Activated T-cell treated with anti-CD3 and anti-CD28 coated beads, Interleukin-2, amount 50 U/mL, for 4 hours (primary cell): ENCODE measurements around the gene IMMT. TPM values are rescaled to one million over a fixed set of nuclear protein-coding genes. Genes with fewer than 3 reads are reported as not detected.

Experiments
- ATAC-seq, 2 donors: fragments of 200-7000 bp; cut with Tn5 transposase; one replicate each; pipeline ENCODE4 v1.10.0; 2021
- DNase-seq: peaks from one replicate; pipeline ENCODE4 v3.0.0-alpha.2; 2020
- H3K27me3 Mint-ChIP-seq: one replicate; pipeline ENCODE4 v1.8.0; 2021; ENCODE audit warnings: low read depth, mixed read lengths
- H3K36me3 Mint-ChIP-seq: one replicate; pipeline ENCODE4 v1.8.0; 2022; ENCODE audit warnings: mixed read lengths; ENCODE audit not compliant: insufficient read depth
- H3K4me1 Mint-ChIP-seq: one replicate; pipeline ENCODE4 v1.8.0; 2021; ENCODE audit warnings: low read depth, mixed read lengths
- H3K4me3 Mint-ChIP-seq: one replicate; pipeline ENCODE4 v1.8.0; 2021; ENCODE audit warnings: mild to moderate bottlenecking, moderate library complexity, mixed read lengths
- H3K9me3 Mint-ChIP-seq: one replicate; pipeline ENCODE4 v1.8.0; 2021; ENCODE audit warnings: mixed read lengths
- total RNA-seq, 3 donors: library from RNA; stranded (reverse); gene quantifications; one replicate each; pipeline ENCODE4 v1.2.1, GENCODE V29; 2021

The IMMT gene
- total RNA-seq, 3 donors from 2014 or later: 135 to 166 (median 143) TPM

GRCh38 chr2:86123328-86123925 lies 71.8 kb downstream of the IMMT start:
- Mint-ChIP-seq H3K36me3 (peaks cover 55% of the 10 kb centered on the region), H3K4me1 (no peaks in the 10 kb centered on the region), H3K9me3 (no peaks in the 10 kb centered on the region), H3K27me3 (no peaks in the 10 kb centered on the region), H3K4me3 (no peak overlapping the region)
- no peak for ATAC-seq
- no peak for DNase-seq

DNA sequence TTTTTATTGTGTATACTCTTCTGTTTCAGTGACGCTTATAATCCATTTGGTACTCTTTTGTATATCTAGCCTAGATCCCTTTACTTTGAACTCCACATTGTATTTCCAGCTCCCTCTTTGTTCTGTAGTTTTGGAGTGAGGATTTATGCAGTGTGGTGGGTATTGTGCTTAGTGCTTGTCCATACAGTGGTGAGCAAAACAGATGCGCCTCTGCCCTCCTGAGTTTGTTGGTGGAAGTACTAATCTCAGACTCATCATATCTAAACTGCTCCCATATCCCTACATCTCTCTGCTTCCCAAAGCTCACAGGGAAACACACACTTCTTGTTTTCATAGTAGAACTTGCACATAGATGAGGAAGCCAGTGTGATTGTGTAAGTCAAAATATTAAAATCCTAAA lies 77.1 kb downstream of the IMMT start:
- ATAC-seq (no peak), DNase-seq (no peak)
- Mint-ChIP-seq H3K4me1 (peaks cover 3% of the 10 kb centered on the region), H3K36me3 (peaks cover 58% of the 10 kb centered on the region), H3K4me3 (no peak overlapping the region), H3K27me3 (no peaks in the 10 kb centered on the region), H3K9me3 (no peaks in the 10 kb centered on the region)

DNA sequence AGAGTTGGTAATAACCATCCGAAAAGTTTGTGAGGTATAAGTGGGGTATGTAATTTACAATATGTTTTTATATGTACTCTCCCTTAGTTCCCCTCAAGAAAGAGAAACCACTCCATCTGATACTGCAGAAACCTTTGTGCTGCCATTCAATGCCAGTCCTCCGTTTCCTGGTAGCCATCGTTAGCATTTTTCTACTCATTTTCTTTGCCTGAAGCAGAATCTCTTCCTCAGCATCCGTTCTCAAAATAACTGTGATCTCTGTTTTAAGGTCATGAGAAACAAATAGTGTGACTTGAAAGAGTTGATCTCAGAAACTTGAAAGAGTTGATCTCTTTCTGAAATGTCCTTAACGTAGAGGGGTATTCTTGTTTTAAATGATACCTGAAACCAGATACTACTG lies 88.2 kb downstream of the IMMT start:
- ATAC-seq: no peak
- Mint-ChIP-seq H3K9me3 (no peaks in the 10 kb centered on the region), H3K4me1 (peaks cover 55% of the 10 kb centered on the region), H3K36me3 (peaks cover 49% of the 10 kb centered on the region), H3K4me3 (peak overlapping the region; percentile 96), H3K27me3 (no peaks in the 10 kb centered on the region)
- no peak for DNase-seq

DNA sequence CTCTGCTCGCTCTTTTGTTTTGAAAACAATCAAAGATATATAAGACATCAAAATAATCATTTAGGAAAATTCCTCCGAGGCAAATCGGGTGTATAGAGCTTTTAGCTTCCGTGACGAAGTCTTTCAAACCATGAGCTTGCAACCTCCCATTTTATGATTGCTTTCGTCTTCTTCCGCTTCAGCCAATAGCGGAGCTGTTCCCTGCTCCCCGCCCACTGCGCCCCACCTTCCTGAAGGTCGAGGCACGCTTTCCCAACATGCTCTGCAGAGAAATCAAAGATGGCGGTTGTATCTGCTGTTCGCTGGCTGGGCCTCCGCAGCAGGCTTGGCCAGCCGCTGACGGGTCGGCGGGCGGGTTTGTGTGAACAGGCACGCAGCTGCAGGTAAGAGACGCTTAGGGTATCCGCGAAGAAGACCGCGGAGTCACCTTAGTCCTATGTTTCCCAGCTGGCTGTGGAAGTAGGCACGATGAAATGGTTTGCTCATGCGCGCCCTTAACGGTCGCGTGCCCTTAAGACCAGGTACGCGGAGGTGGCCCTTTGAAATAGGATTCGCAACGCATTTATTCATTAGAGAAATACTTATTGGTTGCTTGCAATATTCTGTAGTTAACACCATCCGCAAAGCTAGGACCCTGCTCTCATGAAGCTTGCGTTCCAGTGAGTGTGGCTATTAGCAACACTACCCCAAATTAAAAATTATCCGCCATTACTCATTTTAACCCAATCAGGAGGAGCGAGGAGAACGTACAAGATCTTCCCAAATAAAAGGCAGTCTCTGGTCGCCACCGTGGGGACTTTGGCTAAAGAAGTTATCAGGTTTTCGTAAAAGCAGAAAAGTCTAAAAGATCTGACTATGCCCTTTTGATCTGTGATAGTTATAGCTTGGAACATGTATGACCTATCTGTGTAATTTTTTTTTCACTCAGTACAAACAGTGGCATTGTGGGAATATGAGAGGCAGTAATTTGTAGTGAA lies 89.0 kb downstream of the IMMT start, which contains the start of gene PTCD3:
TSS of gene PTCD3 (plus strand) at position 267 of the 977 bp plus-strand sequence. CDS start at position 280, 13 bp downstream.
- Mint-ChIP-seq H3K9me3 (no peaks in the 10 kb centered on the region), H3K4me3 (peak within 1 kb of the TSS; percentile 96), H3K36me3 (peaks cover 53% of the 10 kb centered on the region), H3K4me1 (peaks cover 57% of the 10 kb centered on the region), H3K27me3 (no peaks in the 10 kb centered on the region)
- ATAC-seq (peak; percentile 91 to 92), DNase-seq (peak; percentile 89)

DNA sequence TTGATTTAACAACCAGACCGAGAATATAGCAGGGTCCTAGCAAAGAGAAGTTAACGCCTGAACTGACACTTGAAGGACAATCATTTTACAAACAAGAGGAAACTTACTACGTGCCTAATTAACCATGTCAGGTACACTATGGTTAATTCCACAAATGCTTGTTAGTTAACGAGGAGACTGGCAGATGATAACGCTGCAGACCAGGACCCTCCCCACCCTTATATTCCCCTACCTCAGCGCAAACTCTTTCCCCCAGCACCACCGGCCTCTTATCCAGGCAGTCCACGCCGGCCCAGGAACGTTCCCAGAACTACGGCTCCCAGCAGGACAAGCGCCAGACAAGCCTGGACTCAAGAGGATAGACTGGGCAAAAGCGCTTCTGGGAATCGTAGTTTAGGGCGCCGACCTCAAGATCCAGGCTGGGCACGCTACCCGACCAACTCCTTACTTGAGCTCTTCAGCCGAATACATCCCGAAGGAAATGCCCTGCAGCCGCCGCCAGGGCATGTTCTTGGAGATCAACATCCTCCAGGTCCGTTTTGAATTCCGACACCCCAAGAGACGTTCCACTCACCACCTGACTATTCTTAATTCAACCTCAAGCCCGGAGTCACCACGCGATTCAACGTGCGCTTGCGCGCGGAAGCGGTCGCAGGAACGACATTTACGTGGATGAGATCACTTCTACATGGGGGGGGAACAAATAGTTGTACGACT lies 89.9 kb downstream of the IMMT start, which contains the start of gene POLR1A:
TSS of gene POLR1A (minus strand) at position 635 of the 717 bp plus-strand sequence. CDS start at position 525, 110 bp downstream.
- Mint-ChIP-seq H3K4me3 (peak within 1 kb of the TSS; percentile 96), H3K4me1 (peaks cover 57% of the 10 kb centered on the region), H3K9me3 (no peaks in the 10 kb centered on the region), H3K36me3 (peaks cover 49% of the 10 kb centered on the region), H3K27me3 (no peaks in the 10 kb centered on the region)
- DNase-seq: peak; percentile 71
- peak; percentile 83 to 85 for ATAC-seq

- Mint-ChIP-seq H3K27me3 (no peaks in the 10 kb centered on the region), H3K4me3 (no peak overlapping the region), H3K9me3 (no peaks in the 10 kb centered on the region), H3K4me1 (peaks cover 43% of the 10 kb centered on the region), H3K36me3 (peaks cover 46% of the 10 kb centered on the region)
- ATAC-seq (no peak), DNase-seq (no peak)
Observed at GRCh38 chr2:86102157-86102556, 93.1 kb downstream of the IMMT start.

DNA sequence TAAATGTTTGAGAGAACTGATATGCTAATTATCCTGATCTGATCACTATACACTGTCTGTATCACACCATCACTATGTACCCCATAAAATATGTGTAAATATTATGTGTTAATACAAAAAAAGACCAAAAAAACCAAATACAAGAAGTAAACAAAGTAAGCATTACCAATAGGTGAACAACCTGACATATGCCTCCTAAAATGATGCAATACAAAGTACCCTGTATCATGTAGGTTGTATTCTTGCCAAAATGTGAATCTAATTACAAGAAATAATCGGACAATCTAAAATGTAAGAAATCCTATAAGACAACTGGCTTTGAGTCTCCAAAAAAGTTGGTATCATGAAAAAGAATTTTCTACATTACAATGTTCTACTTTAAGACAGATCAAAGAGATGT lies 97.3 kb downstream of the IMMT start:
- no peak overlapping the region for H3K4me3 Mint-ChIP-seq
- peaks cover 50% of the 10 kb centered on the region for H3K36me3 Mint-ChIP-seq
- ATAC-seq: no peak
- H3K9me3 Mint-ChIP-seq: no peaks in the 10 kb centered on the region
- no peak for DNase-seq
- H3K27me3 Mint-ChIP-seq: no peaks in the 10 kb centered on the region
- H3K4me1 Mint-ChIP-seq: peaks cover 21% of the 10 kb centered on the region

DNA sequence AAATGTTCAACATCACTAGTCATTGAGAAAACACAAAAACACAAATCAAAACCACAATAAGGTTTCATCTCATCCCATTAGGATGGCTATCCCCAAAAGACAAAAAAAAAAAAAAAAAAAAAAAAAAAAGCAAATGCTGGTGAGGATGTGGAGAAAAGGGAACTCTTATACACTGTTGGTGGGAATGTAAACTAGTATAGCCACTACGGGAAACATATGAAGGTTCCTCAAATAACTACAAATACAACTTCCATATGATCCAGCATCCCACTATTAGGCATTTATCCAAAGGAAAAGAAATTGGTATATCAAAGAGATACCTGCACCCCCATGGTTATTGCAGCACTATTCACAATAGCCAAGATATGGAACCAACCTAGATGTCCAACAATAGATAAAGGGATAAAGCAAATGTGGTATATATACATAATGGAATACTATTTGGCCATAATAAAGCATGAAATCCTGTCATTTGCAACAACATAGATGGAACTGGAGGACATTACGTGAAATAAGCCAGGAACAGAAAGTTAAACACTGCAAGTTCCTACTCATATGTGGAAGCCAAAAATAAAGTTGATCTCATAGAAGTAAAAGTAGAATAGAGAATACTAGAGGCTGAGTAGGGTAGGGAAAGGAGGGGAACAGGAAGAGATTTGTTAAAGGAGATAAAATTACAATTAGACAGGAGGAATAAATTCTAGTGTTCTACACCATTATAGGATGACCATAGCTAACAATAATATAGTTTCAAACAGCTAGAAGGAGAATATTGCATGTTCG lies 98.0 kb downstream of the IMMT start:
- peaks cover 14% of the 10 kb centered on the region for H3K4me1 Mint-ChIP-seq
- no peak for DNase-seq
- H3K9me3 Mint-ChIP-seq: no peaks in the 10 kb centered on the region
- H3K27me3 Mint-ChIP-seq: no peaks in the 10 kb centered on the region
- no peak overlapping the region for H3K4me3 Mint-ChIP-seq
- peaks cover 45% of the 10 kb centered on the region for H3K36me3 Mint-ChIP-seq
- no peak for ATAC-seq

GRCh38 chr2:86094229-86094628 lies 101.0 kb downstream of the IMMT start:
- Mint-ChIP-seq H3K4me3 (no peak overlapping the region), H3K27me3 (no peaks in the 10 kb centered on the region), H3K9me3 (no peaks in the 10 kb centered on the region), H3K4me1 (peaks cover 4% of the 10 kb centered on the region), H3K36me3 (peaks cover 49% of the 10 kb centered on the region)
- DNase-seq (no peak), ATAC-seq (no peak)

Other genes starting within 250 kb of the IMMT start
- gene POLR1A, start 89.6 kb downstream of the IMMT start, total RNA-seq: 10 to 100 TPM; 80.3 to 86.3 (median 81.4) TPM
- gene PTCD3, start 89.2 kb downstream of the IMMT start, total RNA-seq: 100 to 1,000 TPM; 131 to 138 (median 138) TPM
- gene MRPL35, start 4.0 kb upstream of the IMMT start, total RNA-seq: 10 to 100 TPM; 68.3 to 84.8 (median 71.1) TPM
- gene REEP1, start 142.2 kb upstream of the IMMT start, total RNA-seq: under 1 TPM in 2 of 3 donors, not detected in 1; 0.13 to 0.35 TPM
- gene KDM3A, start 245.9 kb upstream of the IMMT start, total RNA-seq: 10 to 100 TPM; 32.9 to 45.9 (median 36.5) TPM